Measurements from ENCODE around the gene KNDC1.
"Not testable (repeated sequence)": the region's sequence is repeated elsewhere in the genome, so short reads cannot be mapped to it uniquely, and the experiment has no call there.

- TF ChIP-seq, protein P1, sequence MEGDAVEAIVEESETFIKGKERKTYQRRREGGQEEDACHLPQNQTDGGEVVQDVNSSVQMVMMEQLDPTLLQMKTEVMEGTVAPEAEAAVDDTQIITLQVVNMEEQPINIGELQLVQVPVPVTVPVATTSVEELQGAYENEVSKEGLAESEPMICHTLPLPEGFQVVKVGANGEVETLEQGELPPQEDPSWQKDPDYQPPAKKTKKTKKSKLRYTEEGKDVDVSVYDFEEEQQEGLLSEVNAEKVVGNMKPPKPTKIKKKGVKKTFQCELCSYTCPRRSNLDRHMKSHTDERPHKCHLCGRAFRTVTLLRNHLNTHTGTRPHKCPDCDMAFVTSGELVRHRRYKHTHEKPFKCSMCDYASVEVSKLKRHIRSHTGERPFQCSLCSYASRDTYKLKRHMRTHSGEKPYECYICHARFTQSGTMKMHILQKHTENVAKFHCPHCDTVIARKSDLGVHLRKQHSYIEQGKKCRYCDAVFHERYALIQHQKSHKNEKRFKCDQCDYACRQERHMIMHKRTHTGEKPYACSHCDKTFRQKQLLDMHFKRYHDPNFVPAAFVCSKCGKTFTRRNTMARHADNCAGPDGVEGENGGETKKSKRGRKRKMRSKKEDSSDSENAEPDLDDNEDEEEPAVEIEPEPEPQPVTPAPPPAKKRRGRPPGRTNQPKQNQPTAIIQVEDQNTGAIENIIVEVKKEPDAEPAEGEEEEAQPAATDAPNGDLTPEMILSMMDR (tag by site-specific recombination; IDR thresholded peaks at IDR 0.05), result not testable (repeated sequence)
- not testable (repeated sequence) for TF ChIP-seq ZNF239 (tag by site-specific recombination; IDR thresholded peaks at IDR 0.05); ZNF670 (tag by site-specific recombination; IDR thresholded peaks at IDR 0.05; ENCODE audit: low read depth); ZNF19 (tag by site-specific recombination; IDR thresholded peaks at IDR 0.05; ENCODE audit: low read depth)
- TF ChIP-seq, protein P2, sequence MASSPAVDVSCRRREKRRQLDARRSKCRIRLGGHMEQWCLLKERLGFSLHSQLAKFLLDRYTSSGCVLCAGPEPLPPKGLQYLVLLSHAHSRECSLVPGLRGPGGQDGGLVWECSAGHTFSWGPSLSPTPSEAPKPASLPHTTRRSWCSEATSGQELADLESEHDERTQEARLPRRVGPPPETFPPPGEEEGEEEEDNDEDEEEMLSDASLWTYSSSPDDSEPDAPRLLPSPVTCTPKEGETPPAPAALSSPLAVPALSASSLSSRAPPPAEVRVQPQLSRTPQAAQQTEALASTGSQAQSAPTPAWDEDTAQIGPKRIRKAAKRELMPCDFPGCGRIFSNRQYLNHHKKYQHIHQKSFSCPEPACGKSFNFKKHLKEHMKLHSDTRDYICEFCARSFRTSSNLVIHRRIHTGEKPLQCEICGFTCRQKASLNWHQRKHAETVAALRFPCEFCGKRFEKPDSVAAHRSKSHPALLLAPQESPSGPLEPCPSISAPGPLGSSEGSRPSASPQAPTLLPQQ (tag by site-specific recombination; IDR thresholded peaks at IDR 0.05), result not testable (repeated sequence)
Observed at GRCh38 chr10:133151071-133151470, 8.9 kb upstream of the KNDC1 start.
